A549 (cell line): ENCODE results near the gene MUC5B.

Experiments used
- CHD4 ChIP-seq: fragments of 200-600 bp; sonication (generic); IDR thresholded peaks from 2 replicates; pipeline ENCODE4 v1.6.1; 2016; ENCODE audit warnings: antibody characterized with exemption, mild to moderate bottlenecking, borderline replicate concordance
- FOSL2 ChIP-seq, 2 experiments: fragments of 450-650 bp in 1 of 2; fragments of >200 bp in 1 of 2; sonication (Bioruptor Twin) in 1 of 2; formaldehyde crosslinking; IDR thresholded peaks; 2 replicates each; pipeline versions ENCODE4 v1.5.0 to v1.6.1; 2016 to 2020; ENCODE audit warnings: mild to moderate bottlenecking in 1 of 2, moderate library complexity in 1 of 2
- HDAC2 ChIP-seq: fragments of 200-600 bp; sonication (generic); IDR thresholded peaks from 2 replicates; pipeline ENCODE4 v1.6.1; 2016
- HEYL ChIP-seq: fragments of 250-450 bp; sonication (Bioruptor Pico); IDR thresholded peaks from 2 replicates; pipeline ENCODE4 v1.8.0; 2021; ENCODE audit warnings: mild to moderate bottlenecking, moderate library complexity
- MAZ ChIP-seq: fragments of 150-350 bp; IDR thresholded peaks from 2 replicates; pipeline ENCODE4 v1.6.1; 2014; ENCODE audit warnings: antibody characterized with exemption, low read depth, low read length, borderline replicate concordance
- POLR2A ChIP-seq: IDR thresholded peaks from 2 replicates; pipeline ENCODE4 v1.6.1; 2012; ENCODE audit warnings: mild to moderate bottlenecking, low read length
- RARB ChIP-seq: fragments of 250-450 bp; sonication (Bioruptor Pico); IDR thresholded peaks from 2 replicates; pipeline ENCODE4 v1.8.0; 2021; ENCODE audit warnings: mild to moderate bottlenecking, moderate library complexity
- TF ChIP-seq, protein P1 (sequence below): fragments of >200 bp; sonication (Bioruptor Twin); formaldehyde crosslinking; IDR thresholded peaks from 3 replicates; pipeline ENCODE4 v1.5.1; 2016

DNA sequence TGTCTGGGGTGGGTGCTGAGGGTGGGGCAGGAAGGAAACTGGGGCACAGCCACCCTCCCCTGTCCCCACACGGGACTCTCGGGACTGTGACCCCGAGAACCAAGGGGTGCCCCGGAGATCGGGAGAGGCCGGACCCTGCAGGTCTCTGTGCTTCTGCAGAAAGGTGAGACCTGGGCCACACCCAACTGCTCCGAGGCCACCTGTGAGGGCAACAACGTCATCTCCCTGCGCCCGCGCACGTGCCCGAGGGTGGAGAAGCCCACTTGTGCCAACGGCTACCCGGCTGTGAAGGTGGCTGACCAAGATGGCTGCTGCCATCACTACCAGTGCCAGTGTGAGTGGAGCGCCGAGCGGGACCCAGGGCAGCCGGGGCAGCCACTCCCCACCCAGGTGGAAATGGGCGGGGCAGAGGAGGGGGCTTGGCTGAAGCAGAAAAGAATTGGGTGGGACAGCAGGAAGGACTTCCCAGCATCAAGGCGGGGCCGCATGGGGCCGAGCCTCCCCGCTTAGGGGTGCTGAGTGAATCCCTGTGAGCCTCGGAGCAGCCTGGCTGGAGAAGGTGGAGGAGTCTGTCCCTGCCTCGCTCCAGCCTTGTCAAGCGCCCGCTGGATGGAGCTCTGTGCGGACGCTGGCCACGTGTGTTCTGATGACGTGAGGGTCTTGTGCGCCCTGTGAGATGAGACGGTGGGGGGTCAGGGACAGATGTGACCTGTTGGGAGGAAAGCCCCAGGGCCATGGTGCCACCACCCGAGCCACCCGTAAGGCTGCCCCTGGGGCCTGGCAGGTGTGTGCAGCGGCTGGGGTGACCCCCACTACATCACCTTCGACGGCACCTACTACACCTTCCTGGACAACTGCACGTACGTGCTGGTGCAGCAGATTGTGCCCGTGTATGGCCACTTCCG, 29.3 kb upstream of the MUC5B start:
- TF ChIP-seq RARB (CRISPR knock-in tag) (no peak), CHD4 (no peak), POLR2A (no peak), HEYL (CRISPR knock-in tag) (no peak), FOSL2 (IDR thresholded peaks at IDR 0.05) (no peak), FOSL2 (CRISPR knock-in tag; IDR thresholded peaks at IDR 0.05) (no peak), HDAC2 (no peak), MAZ (no peak)
- TF ChIP-seq, protein P1, sequence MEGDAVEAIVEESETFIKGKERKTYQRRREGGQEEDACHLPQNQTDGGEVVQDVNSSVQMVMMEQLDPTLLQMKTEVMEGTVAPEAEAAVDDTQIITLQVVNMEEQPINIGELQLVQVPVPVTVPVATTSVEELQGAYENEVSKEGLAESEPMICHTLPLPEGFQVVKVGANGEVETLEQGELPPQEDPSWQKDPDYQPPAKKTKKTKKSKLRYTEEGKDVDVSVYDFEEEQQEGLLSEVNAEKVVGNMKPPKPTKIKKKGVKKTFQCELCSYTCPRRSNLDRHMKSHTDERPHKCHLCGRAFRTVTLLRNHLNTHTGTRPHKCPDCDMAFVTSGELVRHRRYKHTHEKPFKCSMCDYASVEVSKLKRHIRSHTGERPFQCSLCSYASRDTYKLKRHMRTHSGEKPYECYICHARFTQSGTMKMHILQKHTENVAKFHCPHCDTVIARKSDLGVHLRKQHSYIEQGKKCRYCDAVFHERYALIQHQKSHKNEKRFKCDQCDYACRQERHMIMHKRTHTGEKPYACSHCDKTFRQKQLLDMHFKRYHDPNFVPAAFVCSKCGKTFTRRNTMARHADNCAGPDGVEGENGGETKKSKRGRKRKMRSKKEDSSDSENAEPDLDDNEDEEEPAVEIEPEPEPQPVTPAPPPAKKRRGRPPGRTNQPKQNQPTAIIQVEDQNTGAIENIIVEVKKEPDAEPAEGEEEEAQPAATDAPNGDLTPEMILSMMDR: no peak
